NB4 (cell line): ENCODE measurements around the gene ELOVL7.

Source experiments
- DNase-seq: peaks from one replicate; pipeline ENCODE4 v3.0.0; 2010; ENCODE audit warnings: low read depth
- H3K4me3 ChIP-seq: one replicate; pipeline ENCODE4 v1.5.1; 2011; ENCODE audit warnings: mild to moderate bottlenecking, low read depth, low read length, moderate library complexity
- CTCF ChIP-seq: IDR thresholded peaks from one replicate; pipeline ENCODE4 v1.5.1; 2012; ENCODE audit warnings: low read depth, low read length
- MYC ChIP-seq: IDR thresholded peaks from 2 replicates; pipeline ENCODE4 v1.6.1; 2011; ENCODE audit warnings: low read depth, low read length
- POLR2A ChIP-seq: IDR thresholded peaks from 2 replicates; pipeline ENCODE4 v1.6.1; 2011; ENCODE audit warnings: mild to moderate bottlenecking; ENCODE audit not compliant: insufficient read length; ENCODE audit errors: extremely low read depth
- TF ChIP-seq, protein P1 (sequence below): IDR thresholded peaks from 2 replicates; pipeline ENCODE4 v1.6.1; 2011; ENCODE audit warnings: low read depth, low read length

ELOVL7 gene

DNA sequence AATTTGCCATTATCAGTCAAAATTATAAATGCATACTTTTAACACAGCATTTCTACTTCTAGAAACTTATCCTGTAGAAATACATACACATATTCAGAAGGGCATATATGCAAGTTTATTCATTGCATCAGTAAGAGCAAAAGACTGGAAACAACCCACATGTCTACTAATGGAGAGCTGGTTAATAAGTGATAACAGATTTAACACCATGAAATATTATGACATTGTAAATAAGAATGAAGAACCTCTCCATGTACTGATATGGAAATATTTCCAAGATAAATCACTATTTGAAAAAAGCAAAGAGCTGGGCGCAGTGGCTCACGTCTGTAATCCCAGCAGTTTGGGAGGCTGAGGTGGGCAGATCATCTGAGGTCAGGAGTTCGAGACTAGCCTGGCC is 54.5 kb downstream of the ELOVL7 start:
- TF ChIP-seq MYC (no peak), CTCF (no peak), POLR2A (no peak)
- TF ChIP-seq, protein P1, sequence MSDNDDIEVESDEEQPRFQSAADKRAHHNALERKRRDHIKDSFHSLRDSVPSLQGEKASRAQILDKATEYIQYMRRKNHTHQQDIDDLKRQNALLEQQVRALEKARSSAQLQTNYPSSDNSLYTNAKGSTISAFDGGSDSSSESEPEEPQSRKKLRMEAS: no peak

DNA sequence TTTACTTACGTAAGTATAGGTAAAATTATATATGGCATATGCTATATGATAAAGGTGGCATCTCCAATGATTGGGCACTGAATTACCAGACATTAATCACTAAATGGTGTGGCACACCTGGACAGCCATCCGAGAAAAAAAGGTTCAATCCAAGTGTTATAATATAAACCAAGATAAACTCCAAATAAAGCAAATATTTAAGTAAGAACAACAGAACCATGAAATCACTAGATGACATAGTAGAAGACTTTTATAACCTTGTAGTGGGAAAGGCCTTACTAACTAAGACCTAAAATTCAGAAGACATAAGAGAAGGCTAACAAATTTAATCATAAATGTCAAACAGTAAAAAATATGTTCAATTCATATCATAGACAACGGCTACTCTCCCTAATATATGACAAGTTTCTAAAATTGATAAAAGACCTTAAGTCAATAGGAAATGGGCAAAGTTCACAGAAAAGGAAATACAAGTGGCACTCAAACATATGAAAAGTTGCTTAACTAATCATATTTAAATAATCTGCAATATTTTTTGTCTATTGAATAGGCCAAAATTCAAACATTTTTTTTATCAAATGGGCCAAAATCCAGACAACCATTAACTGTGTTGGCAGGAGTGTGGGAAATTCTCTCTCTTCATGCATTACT is 55.1 kb downstream of the ELOVL7 start:
- TF ChIP-seq POLR2A: no peak
- no peak for TF ChIP-seq CTCF
- TF ChIP-seq, protein P1: no peak
- no peak for TF ChIP-seq MYC
- DNase-seq: no peak
- no peak overlapping the region for H3K4me3 ChIP-seq

More for the DNA sequence above, 54.5 kb downstream of the ELOVL7 start:
- no peak for DNase-seq
- H3K4me3 ChIP-seq: no peak overlapping the region

GRCh38 chr5:60779466-60779865 is 64.6 kb downstream of the ELOVL7 start:
- no peak for DNase-seq
- TF ChIP-seq MYC: no peak
- TF ChIP-seq CTCF: no peak
- no peak for TF ChIP-seq POLR2A
- TF ChIP-seq, protein P1: no peak
- no peak overlapping the region for H3K4me3 ChIP-seq

- TF ChIP-seq CTCF (no peak), MYC (no peak), POLR2A (no peak)
- TF ChIP-seq, protein P1: no peak
- H3K4me3 ChIP-seq: no peak overlapping the region
- DNase-seq: no peak
These were observed 67.7 kb downstream of the ELOVL7 start for GRCh38 chr5:60776343-60776742.

- TF ChIP-seq, protein P1: no peak
- no peak for TF ChIP-seq POLR2A
- no peak for TF ChIP-seq MYC
- TF ChIP-seq CTCF: no peak
- DNase-seq: no peak
- no peak overlapping the region for H3K4me3 ChIP-seq
These were observed 78.9 kb downstream of the ELOVL7 start for GRCh38 chr5:60765019-60765709.
